Measurements from ENCODE around the gene ZBED6.

GRCh38 chr1:203756036-203756435, 39.4 kb upstream of the ZBED6 start:
- TF ChIP-seq POLR2A (IDR thresholded peaks at IDR 0.05): no peak
- TF ChIP-seq CTCF (IDR thresholded peaks at IDR 0.05 in 4 of 5, conservative IDR thresholded peaks at IDR 0.05 in 1 of 5): no peak
